Suprapubic skin (tissue), 4 donors: Measurements from ENCODE around the gene ZNF784.

ENCODE experiments used
- POLR2A ChIP-seq, 2 donors: fragments of 450-650 bp; IDR thresholded peaks; one replicate each; pipeline ENCODE4 v1.6.1; 2017; ENCODE audit warnings: antibody characterized with exemption in 2 of 2, mild to moderate bottlenecking in 2 of 2, moderate library complexity in 2 of 2
- POLR2AphosphoS5 ChIP-seq, 3 donors: sonication (generic); formaldehyde crosslinking; IDR thresholded peaks; one replicate each; pipeline ENCODE4 v1.6.1; 2017; ENCODE audit warnings: antibody characterized with exemption in 3 of 3
- TF ChIP-seq, protein P1 (sequence below), 2 donors: fragments of 200-600 bp in 1 of 2; fragments of 450-650 bp in 1 of 2; sonication (generic) in 1 of 2; IDR thresholded peaks; one replicate each; pipeline ENCODE4 v1.5.1; 2016 to 2019; ENCODE audit warnings: antibody characterized with exemption in 2 of 2, mild to moderate bottlenecking in 1 of 2, moderate library complexity in 1 of 2

DNA sequence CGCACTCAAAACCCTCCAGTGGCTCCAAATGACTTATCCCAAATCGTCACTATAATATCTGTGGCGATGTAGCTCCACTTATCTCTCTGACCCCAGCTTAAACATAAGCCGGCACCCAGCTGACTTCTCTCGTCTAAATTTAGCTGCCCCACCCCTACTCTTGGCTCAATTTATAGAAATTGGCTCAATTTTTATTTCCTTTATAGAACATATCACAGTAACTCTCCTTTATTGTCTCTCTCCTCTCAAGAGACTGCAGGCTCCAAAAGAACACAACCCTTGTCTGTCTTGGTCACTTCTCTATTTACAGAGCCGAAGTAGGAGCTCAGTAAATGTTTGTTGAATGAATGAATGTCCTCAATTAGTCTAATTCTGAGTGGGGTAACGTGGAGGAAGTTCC is 805 bp downstream of the ZNF784 start:
- TF ChIP-seq, protein P1, sequence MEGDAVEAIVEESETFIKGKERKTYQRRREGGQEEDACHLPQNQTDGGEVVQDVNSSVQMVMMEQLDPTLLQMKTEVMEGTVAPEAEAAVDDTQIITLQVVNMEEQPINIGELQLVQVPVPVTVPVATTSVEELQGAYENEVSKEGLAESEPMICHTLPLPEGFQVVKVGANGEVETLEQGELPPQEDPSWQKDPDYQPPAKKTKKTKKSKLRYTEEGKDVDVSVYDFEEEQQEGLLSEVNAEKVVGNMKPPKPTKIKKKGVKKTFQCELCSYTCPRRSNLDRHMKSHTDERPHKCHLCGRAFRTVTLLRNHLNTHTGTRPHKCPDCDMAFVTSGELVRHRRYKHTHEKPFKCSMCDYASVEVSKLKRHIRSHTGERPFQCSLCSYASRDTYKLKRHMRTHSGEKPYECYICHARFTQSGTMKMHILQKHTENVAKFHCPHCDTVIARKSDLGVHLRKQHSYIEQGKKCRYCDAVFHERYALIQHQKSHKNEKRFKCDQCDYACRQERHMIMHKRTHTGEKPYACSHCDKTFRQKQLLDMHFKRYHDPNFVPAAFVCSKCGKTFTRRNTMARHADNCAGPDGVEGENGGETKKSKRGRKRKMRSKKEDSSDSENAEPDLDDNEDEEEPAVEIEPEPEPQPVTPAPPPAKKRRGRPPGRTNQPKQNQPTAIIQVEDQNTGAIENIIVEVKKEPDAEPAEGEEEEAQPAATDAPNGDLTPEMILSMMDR (IDR thresholded peaks at IDR 0.05): no peak
- TF ChIP-seq POLR2AphosphoS5 (IDR thresholded peaks at IDR 0.05) (no peak), POLR2A (IDR thresholded peaks at IDR 0.05) (no peak)
